Fibroblast of villous mesenchyme (primary cell): ENCODE measurements around the gene MATR3. TPM values are rescaled to one million over a fixed set of nuclear protein-coding genes. Genes with fewer than 3 reads are reported as not detected.

Experiments used
- DNase-seq: peaks from one replicate; pipeline ENCODE4 v3.0.0-alpha.2; 2010; ENCODE audit warnings: low read depth
- H3K4me3 ChIP-seq: 2 replicates; pipeline ENCODE4 v1.5.1; 2011; ENCODE audit warnings: low read depth, mild to moderate bottlenecking, low read length
- total RNA-seq: library from RNA; depleted of rRNA; stranded (reverse); fragments of >200 nt; gene quantifications from 2 replicates; pipeline ENCODE4 v1.2.3, GENCODE V29; 2012
- TF ChIP-seq, protein P1 (sequence below): IDR thresholded peaks from 2 replicates; pipeline ENCODE4 v1.5.1; 2012; ENCODE audit warnings: low read depth, mild to moderate bottlenecking, low read length; ENCODE audit not compliant: insufficient read depth

Gene MATR3
- total RNA-seq, 1 donor = 239 TPM

DNA sequence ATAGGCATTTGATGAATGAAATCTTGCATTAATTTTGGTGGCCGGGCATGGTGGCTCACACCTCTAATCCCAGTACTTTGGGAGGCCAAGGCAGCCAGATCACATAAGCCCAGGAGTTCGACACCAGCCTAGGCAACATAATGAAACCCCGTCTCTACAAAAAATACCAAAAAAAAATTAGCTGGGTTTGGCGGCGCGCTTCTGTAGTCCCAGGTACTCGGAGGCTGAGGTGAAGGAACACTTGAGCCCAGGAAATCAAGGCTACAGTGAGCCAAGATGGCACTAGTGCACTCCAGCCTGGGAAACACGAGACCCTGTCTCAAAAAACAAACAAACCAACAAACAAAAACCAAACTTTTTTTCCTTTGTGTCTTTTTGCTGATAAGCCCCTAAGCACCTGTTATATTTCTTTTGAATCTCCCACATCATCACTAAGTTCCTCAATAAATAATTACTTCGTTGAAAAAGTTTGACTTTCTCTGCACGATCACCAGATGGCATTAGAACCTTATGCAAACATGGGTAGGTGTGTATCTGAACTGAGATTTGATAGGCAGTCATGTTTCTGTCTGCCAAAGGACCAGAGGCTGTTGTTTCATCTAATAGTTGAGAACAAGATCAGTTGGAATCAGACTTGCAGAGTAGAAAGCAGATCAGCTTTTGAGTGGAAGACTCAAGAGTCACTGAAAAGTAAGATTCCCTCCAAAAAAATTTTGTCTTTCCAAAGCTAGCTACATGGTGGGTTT is 5.5 kb upstream of the MATR3 start:
- no peak overlapping the region for H3K4me3 ChIP-seq
- TF ChIP-seq, protein P1, sequence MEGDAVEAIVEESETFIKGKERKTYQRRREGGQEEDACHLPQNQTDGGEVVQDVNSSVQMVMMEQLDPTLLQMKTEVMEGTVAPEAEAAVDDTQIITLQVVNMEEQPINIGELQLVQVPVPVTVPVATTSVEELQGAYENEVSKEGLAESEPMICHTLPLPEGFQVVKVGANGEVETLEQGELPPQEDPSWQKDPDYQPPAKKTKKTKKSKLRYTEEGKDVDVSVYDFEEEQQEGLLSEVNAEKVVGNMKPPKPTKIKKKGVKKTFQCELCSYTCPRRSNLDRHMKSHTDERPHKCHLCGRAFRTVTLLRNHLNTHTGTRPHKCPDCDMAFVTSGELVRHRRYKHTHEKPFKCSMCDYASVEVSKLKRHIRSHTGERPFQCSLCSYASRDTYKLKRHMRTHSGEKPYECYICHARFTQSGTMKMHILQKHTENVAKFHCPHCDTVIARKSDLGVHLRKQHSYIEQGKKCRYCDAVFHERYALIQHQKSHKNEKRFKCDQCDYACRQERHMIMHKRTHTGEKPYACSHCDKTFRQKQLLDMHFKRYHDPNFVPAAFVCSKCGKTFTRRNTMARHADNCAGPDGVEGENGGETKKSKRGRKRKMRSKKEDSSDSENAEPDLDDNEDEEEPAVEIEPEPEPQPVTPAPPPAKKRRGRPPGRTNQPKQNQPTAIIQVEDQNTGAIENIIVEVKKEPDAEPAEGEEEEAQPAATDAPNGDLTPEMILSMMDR = no peak
- no peak for DNase-seq

DNA sequence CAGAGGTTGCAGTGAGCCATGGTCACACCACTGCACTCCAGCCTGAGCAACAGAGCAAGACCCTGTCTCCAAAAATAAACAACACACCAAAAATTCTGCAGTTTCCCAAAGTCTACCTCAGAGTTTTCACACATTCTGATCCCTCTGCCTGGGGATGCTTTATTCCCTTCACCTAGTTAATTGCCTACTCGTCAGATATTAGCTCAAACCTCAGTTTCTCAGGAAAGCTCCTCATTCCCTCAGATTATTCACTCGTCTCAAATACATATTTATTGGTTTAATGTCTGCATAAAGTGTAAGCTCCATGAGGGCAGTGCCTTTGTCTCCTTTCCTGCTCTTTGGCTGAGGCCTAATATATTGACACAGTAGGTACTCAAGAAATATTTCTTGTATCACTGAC is 2.5 kb upstream of the MATR3 start:
- H3K4me3 ChIP-seq = no peak overlapping the region
- TF ChIP-seq, protein P1 = no peak
- no peak for DNase-seq

DNA sequence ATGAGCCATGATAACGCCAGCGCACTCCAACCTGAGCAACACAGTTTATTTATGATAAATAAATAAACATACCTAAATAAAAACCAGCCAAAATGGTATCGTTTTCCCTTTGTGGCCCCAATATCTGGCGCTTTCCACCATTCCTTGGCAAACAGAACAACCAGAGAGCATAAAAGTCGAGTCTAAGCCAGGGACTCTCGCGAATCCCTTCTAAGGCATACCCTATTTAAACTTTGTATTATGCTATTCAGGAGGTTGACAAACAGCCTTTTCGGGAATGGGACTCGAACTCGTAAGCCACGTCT is 386 bp upstream of the MATR3 start:
- DNase-seq = no peak
- H3K4me3 ChIP-seq = peak overlapping the region; percentile 97
- TF ChIP-seq, protein P1 = no peak

DNA sequence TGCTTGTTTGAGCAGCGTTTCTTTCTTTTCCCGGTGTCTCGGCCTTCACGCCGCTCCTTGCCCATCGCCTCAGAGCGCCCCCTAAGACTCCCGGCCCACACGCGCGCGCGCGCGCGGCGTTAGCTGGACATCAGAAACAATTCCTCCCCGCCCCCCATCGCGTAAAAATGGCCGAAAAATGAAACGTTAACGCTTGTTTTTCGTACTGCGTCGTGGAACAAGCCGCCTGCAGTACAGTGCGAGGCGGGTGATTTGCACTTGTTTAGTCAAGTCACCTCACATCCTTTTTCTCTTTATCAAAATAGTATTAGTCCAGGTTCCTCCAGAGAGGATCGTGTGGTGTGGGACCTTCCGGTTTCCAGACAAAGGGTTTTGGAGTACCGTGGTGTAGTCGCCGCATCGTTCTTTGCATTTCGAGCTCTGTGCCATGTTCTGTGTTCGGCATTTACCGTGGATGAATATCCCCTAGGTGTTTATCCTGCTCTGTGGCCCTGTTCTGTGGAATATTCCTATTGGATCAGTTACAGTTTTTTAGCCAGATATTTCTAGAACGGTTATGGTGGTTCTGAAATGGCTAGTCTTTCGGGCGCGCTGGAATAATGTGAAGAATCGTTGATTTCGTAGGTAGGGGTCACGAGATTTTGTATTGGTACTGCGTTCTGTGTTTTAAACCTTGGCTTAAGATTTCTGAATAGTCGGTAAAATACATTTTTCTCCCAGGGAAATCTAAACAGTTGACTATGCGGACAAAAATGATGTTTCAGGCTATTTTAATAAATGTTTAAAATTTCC is 1.0 kb downstream of the MATR3 start:
- H3K4me3 ChIP-seq = peak overlapping the region; percentile 97
- TF ChIP-seq, protein P1 = peak; percentile 38
- DNase-seq = peak; percentile 88

DNA sequence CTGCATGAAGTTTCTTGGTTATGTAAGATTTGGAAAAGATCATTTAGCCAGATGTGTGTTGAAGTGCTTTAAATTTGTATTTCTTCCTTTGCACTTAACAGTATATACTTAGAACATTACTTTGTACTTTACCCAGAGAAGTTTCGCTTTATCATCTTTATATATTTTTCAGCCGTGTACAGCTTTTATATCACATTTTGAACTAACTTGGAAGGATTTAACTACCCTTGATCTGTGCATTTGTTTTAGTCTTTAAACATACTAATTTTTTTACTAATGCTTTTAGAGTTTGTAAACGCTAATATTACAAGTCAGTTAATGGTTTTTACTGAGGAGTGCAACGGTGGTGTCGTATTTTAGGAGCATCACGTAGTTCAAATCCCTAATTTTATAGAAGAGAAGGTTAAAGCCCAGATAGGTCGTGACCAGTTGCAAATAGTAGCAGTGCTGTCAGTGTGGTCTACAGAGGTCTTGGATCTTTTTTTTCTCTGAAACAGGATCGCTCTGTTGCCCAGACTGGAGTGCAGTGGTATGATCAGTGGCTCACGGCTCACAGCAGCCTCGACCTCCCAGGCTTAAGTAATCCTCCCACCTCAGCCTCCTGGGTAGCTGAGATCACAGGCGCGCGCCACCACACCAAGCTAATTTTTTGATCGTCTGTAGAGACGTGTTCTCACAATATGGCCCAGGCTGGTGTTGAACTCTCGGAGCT is 2.0 kb downstream of the MATR3 start:
- TF ChIP-seq, protein P1 = no peak
- peak overlapping the region; percentile 97 for H3K4me3 ChIP-seq
- DNase-seq = no peak

DNA sequence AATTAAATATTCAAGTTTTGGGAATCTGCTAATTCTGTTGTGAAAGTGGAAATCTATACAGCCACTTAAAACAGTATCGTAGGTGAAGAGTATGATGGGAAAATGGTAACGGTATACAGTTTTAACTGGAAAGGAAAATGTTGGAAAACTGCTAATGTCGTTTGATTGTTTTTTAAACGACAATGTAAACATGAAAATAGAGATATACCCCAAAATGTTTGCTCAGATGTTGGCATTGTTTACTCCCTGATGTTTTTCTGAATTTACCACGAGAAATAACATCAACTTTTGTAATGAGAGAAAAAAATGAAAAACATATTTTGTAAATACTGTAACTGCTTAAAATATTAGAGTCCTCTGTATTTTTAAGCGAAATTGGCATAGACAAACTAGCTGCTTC is 2.7 kb downstream of the MATR3 start:
- TF ChIP-seq, protein P1 = no peak
- peak overlapping the region; percentile 97 for H3K4me3 ChIP-seq
- no peak for DNase-seq
